ENCODE measurements around the gene DLEU7. TPM values are rescaled to one million over a fixed set of nuclear protein-coding genes. Genes with fewer than 3 reads are reported as not detected.

The DLEU7 gene
- total RNA-seq, 1 experiment from 2014 or later = 1.5 TPM

DNA sequence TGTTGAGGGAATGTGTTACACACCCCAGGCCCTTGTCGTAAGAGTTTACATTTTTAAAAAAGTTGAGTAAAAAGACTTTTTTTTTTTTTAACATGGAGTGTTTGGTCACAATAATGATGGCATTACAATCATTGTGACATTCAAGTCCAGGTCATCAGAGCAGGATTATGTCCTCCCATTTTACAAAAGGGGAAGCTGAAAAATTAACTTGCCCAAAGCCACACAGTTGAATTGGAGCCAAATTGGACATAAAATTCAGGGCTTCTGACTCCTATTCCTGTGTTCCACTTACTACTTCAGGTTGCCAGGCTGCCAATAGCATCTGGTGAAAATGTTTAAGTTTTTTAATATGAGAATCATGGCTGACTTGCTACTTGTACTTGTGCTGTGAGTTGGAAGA lies 49.3 kb downstream of the DLEU7 start:
- no peak overlapping the region for H2BK12ac ChIP-seq (ENCODE audit: insufficient read length, low read depth, low read length)
- no peak overlapping the region for H2AK5ac ChIP-seq (ENCODE audit: insufficient read length, low read length)
- H4K5ac ChIP-seq (ENCODE audit: insufficient read length, low read depth, low read length) = no peak overlapping the region
- no peak overlapping the region for H3K18ac ChIP-seq (ENCODE audit: insufficient read length, low read depth, low read length)
- H3T11ph ChIP-seq (ENCODE audit: low read length) = no peak overlapping the region
- TF ChIP-seq, protein P1, sequence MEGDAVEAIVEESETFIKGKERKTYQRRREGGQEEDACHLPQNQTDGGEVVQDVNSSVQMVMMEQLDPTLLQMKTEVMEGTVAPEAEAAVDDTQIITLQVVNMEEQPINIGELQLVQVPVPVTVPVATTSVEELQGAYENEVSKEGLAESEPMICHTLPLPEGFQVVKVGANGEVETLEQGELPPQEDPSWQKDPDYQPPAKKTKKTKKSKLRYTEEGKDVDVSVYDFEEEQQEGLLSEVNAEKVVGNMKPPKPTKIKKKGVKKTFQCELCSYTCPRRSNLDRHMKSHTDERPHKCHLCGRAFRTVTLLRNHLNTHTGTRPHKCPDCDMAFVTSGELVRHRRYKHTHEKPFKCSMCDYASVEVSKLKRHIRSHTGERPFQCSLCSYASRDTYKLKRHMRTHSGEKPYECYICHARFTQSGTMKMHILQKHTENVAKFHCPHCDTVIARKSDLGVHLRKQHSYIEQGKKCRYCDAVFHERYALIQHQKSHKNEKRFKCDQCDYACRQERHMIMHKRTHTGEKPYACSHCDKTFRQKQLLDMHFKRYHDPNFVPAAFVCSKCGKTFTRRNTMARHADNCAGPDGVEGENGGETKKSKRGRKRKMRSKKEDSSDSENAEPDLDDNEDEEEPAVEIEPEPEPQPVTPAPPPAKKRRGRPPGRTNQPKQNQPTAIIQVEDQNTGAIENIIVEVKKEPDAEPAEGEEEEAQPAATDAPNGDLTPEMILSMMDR (conservative IDR thresholded peaks at IDR 0.05) = no peak
- no peak overlapping the region for H2AFZ ChIP-seq (ENCODE audit: low read length)
- H3K4me1 ChIP-seq (ENCODE audit: insufficient read depth, low read length) = no peaks in the 10 kb centered on the region
- H2BK5ac ChIP-seq (ENCODE audit: insufficient read length, low read length) = no peak overlapping the region
- H3K4ac ChIP-seq (ENCODE audit: low read depth, low read length) = no peak overlapping the region
- Mint-ChIP-seq H3K36me3 (ENCODE audit: insufficient read depth in 1 of 3, low read depth in 3 of 3) (peaks cover 0 to 5% (median 4%) of the 10 kb centered on the region in 3 experiments; a peak in 2 of 7 replicates), H3K4me3 (no peak overlapping the region), H3K27me3 (ENCODE audit: low read depth) (no peaks in the 10 kb centered on the region), H3K9me3 (peaks cover 0 to 3% of the 10 kb centered on the region in 2 experiments; a peak in 1 of 5 replicates), H3K27ac (no peak overlapping the region), H3K4me1 (no peaks in the 10 kb centered on the region)
- H3K79me2 ChIP-seq (ENCODE audit: insufficient read depth, low read length) = 0 out of 2 replicates have a peak, but pooled peaks cover 1% of the 10 kb centered on the region
- H3K23ac ChIP-seq (ENCODE audit: insufficient read length, low read depth, low read length) = no peak overlapping the region
- no peak for DNase-seq
- no peaks in the 10 kb centered on the region for H3K9me3 ChIP-seq (ENCODE audit: control insufficient read depth, low read depth, low read length)
- no peaks in the 10 kb centered on the region for H3K79me1 ChIP-seq (ENCODE audit: insufficient read depth, low read depth, low read length, poor library complexity, severe bottlenecking)
- H3K9ac ChIP-seq (ENCODE audit: extremely low read depth, insufficient read length, low read length) = no peak overlapping the region
- no peak overlapping the region for H2BK15ac ChIP-seq (ENCODE audit: low read depth, low read length)
- H3K14ac ChIP-seq (ENCODE audit: insufficient read depth, low read length) = no peak overlapping the region
- WGBS (ENCODE audit: extremely low coverage, insufficient read length, low lambda C conversion rate) = no CpG with 5 or more reads among the region's 1 CpG
- no peaks in the 10 kb centered on the region for H4K20me1 ChIP-seq (ENCODE audit: control insufficient read depth, insufficient read depth, insufficient read length)
- H3K27me3 ChIP-seq (ENCODE audit: insufficient read depth, low read length) = no peaks in the 10 kb centered on the region
- no peak overlapping the region for H3K4me2 ChIP-seq (ENCODE audit: insufficient read depth, insufficient read length, low read length)
- no peak overlapping the region for H4K91ac ChIP-seq (ENCODE audit: insufficient read length, low read depth, low read length)
- H3K56ac ChIP-seq (ENCODE audit: insufficient read length, low read depth, low read length) = no peak overlapping the region
- H4K8ac ChIP-seq (replicated peaks; ENCODE audit: insufficient read length, low read depth, low read length) = no peak overlapping the region
- no peak overlapping the region for H2BK120ac ChIP-seq (ENCODE audit: low read depth, low read length, poor library complexity, severe bottlenecking)
- H3K27ac ChIP-seq (ENCODE audit: insufficient read length, low read depth, low read length) = no peak overlapping the region
- H3K23me2 ChIP-seq (ENCODE audit: insufficient read length, low read depth, low read length, poor library complexity, severe bottlenecking) = no peaks in the 10 kb centered on the region
- no peak overlapping the region for H2BK20ac ChIP-seq (ENCODE audit: low read depth, low read length, poor library complexity, severe bottlenecking)

All from H9 (cell line).